ENCODE data around the gene UNG. TPM values are rescaled to one million over a fixed set of nuclear protein-coding genes. Genes with fewer than 3 reads are reported as not detected.

UNG gene
- total and polyA plus RNA-seq, 9 of the 15 experiments (the other 6 are each of a cell fraction or from before 2014, with no cell fraction given), result 8.4 to 59.8 (median 41.0) TPM

DNA sequence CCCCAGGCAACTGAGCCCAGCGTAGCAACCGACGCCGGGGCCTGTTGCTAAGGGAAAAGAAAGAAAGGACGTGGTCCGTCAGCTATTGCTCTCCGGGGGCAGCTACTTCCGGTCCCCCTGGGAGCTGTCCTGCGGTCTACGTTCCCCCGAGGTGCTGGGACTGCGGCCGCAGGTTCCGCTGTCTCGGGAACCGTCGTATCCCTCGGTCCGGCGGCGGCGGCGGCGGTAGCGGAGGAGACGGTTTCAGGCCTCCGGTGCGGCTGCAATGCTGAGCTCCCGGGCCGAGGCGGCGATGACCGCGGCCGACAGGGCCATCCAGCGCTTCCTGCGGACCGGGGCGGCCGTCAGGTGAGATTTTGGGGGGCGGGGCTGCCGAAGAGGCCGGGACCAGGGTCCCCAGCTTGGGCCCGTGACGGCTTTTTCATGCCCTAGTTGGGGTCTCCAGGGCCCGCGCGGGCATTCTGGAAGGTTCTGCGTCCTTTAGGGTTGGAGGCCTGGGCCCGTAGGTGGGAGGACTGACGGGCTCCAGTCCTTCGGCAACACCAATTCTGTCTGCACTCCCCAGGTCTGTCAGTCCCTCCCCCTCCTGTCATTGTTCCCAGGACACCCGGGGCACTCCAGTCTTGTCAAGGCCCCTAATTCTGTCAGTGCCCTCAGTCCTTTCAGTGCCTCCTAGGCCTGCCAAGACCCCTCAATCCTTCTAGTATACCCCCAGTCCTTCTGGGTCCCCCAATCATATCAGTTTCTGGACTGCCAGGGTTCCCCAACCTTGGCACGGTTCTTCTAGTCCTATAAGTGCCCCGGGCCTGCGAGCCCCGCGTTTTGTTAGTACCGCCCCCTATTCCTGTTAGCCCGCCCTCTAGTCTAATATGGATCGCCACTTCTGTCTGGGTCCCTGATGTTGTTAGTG is 44.7 kb upstream of the UNG start, which contains the start of gene USP30 (continued):
- TF ChIP-seq MIER1 (IDR thresholded peaks at IDR 0.05; ENCODE audit: low read depth) (no peak), RB1 (IDR thresholded peaks at IDR 0.05; ENCODE audit: low read depth) (peak; percentile 97), ZNF354B (CRISPR knock-in tag; IDR thresholded peaks at IDR 0.05) (no peak), JUNB (CRISPR knock-in tag; conservative IDR thresholded peaks at IDR 0.05) (no peak), ZNF217 (CRISPR knock-in tag; IDR thresholded peaks at IDR 0.05) (no peak), ZSCAN29 (IDR thresholded peaks at IDR 0.05) (no peak), CEBPB (tag; IDR thresholded peaks at IDR 0.05) (no peak), ZFP1 (CRISPR knock-in tag; IDR thresholded peaks at IDR 0.05) (no peak), ZNF695 (CRISPR knock-in tag; IDR thresholded peaks at IDR 0.05) (no peak), RBM39 (optimal IDR thresholded peaks at IDR 0.05; ENCODE audit: low read depth, low read length) (peak; percentile 93), TGIF2 (CRISPR knock-in tag; IDR thresholded peaks at IDR 0.05) (no peak; the same call in 1 of the 2 replicates)
- TF ChIP-seq, protein P1, sequence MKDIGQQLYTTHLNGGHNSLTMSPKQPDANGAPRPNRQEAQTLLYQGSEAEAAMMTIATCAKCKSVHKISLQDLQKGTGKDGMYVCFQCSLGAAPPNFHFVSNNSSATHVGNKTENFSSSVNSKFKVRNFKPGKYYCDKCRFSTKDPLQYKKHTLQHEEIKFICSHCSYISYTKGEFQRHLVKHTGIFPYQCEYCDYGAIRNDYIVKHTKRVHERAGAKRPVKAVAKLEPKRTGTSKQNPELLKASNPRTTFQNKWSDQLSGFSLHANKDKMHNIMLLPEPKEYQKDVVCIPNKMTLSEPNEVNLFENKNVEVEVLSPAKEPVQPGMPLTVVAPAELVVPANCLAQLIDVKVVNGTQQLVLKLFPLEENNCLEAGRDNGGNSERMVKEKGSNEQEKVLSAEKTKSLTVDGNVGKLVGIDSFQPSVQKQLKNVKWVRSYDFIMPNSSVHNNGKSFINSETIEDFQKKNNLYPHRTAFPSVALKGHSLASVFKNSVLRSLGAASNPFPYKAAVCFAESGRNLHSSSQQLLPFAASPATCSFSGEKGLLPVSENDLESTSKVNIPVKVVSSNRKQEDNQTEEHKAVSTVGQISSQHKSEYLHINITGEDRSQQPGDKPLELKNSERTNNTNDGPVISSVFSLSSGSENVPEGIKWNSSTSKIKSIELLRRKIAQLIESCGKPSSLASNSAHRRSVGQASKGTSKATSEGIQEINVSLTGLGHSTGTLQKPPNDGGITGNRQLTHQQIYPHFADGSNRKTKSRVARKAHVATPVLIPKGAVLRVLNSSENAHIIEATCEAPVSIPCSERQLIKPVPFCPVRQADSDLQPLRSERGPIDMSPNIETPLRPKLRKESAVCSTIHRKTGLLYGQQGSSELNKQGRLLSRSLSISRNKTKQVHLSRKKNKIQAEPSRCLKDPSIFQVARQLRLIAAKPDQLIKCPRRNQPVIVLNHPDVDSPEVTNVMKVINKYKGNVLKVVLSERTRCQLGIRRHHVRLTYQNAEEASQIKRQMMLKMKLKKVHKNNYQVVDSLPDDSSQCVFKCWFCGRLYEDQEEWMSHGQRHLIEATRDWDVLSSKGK (CRISPR knock-in tag; IDR thresholded peaks at IDR 0.05), result no peak
- TF ChIP-seq, protein P2, sequence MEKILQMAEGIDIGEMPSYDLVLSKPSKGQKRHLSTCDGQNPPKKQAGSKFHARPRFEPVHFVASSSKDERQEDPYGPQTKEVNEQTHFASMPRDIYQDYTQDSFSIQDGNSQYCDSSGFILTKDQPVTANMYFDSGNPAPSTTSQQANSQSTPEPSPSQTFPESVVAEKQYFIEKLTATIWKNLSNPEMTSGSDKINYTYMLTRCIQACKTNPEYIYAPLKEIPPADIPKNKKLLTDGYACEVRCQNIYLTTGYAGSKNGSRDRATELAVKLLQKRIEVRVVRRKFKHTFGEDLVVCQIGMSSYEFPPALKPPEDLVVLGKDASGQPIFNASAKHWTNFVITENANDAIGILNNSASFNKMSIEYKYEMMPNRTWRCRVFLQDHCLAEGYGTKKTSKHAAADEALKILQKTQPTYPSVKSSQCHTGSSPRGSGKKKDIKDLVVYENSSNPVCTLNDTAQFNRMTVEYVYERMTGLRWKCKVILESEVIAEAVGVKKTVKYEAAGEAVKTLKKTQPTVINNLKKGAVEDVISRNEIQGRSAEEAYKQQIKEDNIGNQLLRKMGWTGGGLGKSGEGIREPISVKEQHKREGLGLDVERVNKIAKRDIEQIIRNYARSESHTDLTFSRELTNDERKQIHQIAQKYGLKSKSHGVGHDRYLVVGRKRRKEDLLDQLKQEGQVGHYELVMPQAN (IDR thresholded peaks at IDR 0.05; ENCODE audit: borderline replicate concordance), result peak; percentile 68
- TF ChIP-seq, protein P3, sequence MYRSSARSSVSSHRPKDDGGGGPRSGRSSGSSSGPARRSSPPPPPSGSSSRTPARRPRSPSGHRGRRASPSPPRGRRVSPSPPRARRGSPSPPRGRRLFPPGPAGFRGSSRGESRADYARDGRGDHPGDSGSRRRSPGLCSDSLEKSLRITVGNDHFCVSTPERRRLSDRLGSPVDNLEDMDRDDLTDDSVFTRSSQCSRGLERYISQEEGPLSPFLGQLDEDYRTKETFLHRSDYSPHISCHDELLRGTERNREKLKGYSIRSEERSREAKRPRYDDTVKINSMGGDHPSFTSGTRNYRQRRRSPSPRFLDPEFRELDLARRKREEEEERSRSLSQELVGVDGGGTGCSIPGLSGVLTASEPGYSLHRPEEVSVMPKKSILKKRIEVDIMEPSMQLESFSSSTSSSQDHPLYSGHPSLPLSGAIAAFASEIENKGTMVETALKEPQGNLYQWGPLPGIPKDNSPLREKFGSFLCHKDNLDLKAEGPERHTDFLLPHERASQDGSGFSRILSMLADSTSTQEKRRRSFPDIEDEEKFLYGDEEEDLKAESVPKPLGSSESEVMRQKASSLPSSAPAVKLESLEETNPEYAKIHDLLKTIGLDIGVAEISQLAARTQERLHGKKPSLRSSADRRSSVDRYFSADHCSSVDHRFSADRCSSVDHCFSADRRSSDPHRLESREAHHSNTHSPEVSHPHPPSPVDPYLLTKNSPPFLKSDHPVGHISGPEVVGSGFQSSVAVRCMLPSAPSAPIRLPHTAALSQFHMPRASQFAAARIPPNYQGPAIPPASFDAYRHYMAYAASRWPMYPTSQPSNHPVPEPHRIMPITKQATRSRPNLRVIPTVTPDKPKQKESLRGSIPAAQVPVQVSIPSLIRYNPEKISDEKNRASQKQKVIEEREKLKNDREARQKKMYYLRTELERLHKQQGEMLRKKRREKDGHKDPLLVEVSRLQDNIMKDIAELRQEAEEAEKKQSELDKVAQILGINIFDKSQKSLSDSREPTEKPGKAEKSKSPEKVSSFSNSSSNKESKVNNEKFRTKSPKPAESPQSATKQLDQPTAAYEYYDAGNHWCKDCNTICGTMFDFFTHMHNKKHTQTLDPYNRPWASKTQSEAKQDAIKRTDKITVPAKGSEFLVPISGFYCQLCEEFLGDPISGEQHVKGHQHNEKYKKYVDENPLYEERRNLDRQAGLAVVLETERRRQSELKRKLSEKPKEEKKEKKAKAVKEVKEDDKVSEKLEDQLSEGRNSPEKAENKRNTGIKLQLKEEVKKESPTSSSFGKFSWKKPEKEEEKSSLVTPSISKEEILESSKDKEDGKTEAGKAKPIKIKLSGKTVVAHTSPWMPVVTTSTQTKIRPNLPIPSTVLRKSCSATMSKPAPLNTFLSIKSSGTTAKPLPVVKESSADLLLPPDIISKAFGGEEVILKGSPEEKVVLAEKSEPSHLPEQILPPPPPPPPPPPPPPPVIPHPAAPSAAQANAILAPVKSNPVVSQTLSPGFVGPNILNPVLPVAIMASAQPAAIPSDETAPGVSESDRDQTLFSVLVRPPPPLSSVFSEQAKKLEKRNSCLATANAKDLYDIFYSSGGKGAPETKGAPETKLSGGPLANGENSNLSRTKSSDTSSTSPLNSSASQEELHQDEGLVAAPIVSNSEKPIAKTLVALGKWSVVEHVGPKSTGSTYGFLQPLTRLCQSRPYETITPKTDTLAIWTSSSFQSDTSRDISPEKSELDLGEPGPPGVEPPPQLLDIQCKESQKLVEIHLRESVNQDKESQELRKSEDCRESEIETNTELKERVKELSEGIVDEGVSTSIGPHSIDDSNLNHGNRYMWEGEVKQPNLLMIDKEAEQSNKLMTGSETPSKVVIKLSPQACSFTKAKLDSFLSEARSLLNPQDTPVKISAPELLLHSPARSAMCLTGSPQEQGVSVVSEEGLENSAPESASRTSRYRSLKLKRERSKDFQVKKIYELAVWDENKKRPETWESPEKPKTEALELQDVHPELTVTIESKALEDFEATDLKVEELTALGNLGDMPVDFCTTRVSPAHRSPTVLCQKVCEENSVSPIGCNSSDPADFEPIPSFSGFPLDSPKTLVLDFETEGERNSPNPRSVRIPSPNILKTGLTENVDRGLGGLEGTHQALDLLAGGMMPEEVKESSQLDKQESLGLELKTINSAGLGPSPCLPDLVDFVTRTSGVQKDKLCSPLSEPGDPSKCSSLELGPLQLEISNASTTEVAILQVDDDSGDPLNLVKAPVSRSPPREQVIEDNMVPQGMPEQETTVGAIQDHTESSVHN (IDR thresholded peaks at IDR 0.05; ENCODE audit: borderline replicate concordance in 1 of 2, low read depth in 1 of 2), result no peak

All from K562 (cell line).